ENCODE data around the gene UBAC1.

DNA sequence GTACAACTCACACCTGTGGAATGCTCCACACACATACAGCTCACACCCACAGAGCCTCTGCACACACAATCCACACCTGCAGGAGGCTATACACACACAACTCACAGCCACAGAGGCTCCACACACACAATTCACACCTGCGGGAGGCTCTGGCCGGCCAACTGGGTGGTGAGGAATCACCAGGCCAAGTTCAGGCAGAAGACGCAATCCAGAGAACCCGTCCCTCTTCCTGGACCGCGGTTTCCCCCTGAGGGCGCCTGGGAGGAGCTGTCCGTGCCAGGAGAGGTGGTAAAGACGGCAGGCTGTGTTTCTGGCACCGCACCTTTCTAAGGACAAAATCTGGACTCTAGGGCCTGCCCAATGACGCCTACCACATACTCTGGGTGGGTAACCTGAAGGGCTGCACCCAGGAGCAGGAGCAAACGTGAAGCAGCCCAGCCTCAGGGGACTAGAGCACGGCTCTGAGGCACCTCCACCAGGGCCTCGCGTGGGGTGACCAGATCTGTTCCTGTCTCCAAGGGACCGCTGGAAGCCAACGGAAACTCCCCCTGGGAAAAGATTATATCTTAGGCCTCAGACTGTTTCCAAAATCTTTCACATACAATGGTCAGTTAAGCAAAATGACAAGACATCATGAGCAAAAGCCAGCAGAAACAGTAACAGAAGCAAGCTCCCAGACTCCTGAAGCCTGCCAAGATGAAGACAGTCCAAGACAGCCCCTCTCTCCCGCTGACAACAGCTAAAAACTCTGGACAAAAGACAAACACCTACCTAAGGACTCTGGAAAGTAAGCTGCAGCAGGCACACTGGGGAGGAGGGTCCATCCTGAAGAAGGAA lies 70.8 kb downstream of the UBAC1 start:
- TF ChIP-seq, protein P1, sequence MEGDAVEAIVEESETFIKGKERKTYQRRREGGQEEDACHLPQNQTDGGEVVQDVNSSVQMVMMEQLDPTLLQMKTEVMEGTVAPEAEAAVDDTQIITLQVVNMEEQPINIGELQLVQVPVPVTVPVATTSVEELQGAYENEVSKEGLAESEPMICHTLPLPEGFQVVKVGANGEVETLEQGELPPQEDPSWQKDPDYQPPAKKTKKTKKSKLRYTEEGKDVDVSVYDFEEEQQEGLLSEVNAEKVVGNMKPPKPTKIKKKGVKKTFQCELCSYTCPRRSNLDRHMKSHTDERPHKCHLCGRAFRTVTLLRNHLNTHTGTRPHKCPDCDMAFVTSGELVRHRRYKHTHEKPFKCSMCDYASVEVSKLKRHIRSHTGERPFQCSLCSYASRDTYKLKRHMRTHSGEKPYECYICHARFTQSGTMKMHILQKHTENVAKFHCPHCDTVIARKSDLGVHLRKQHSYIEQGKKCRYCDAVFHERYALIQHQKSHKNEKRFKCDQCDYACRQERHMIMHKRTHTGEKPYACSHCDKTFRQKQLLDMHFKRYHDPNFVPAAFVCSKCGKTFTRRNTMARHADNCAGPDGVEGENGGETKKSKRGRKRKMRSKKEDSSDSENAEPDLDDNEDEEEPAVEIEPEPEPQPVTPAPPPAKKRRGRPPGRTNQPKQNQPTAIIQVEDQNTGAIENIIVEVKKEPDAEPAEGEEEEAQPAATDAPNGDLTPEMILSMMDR (conservative IDR thresholded peaks at IDR 0.05): no peak
- TF ChIP-seq ZFX (IDR thresholded peaks at IDR 0.05): no peak
